Measurements from ENCODE around the gene DMPK.
A peak's percentile ranks its signal among the peaks of the same experiment; 100 is the strongest.

Gene DMPK

DNA sequence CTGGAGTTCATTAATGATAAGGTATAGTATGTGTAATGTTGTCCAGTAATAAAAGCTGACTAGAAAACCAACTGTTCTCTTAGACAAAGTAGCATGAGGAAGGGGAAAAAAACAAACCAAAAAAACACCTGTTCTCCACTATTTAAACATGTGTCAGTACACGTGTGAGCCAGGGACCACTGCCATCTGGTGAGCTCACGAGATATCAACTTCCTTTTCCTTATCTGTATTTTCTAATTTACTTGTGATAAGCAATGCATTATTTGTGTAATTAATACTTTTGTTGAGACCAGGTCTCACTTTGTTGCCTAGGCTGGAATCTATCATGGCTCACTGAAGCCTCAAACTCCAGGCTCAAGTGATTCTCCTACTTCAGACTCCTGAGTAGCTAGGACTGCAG, 8.9 kb downstream of the DMPK start:
- no peak for TF ChIP-seq CTCF (IDR thresholded peaks at IDR 0.05; ENCODE audit: insufficient read depth, low read depth, low read length, missing control alignments)
- no peak for DNase-seq (ENCODE audit: low read depth)
- no peak overlapping the region for H3K4me3 ChIP-seq (ENCODE audit: low read depth, low read length)

DNA sequence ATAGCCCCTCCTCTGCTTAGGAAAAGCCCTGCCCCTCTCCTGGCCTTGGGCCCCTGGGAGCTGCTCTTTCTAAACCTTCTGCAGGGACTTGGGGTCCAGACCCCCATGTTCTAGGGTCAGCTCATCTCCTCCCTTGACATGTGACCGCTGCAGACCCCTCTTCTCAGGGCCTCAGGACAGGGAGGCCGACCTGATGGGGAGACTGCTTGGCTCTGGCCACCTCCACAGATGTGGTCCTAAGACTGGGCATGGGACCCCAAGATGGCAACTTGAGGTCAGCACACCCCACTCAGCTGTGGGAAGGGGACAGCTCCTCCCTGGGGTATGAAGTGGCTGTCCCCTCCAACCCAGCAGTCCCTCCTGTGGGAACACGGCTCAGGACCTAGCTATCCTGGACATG, 9.4 kb downstream of the DMPK start:
- no peak overlapping the region for H3K4me3 ChIP-seq (ENCODE audit: low read depth, low read length)
- TF ChIP-seq CTCF (IDR thresholded peaks at IDR 0.05; ENCODE audit: insufficient read depth, low read depth, low read length, missing control alignments): no peak
- DNase-seq (ENCODE audit: low read depth): no peak

GRCh38 chr19:45772130-45772840, 10.0 kb downstream of the DMPK start:
- no peak overlapping the region for H3K4me3 ChIP-seq (ENCODE audit: low read depth, low read length)
- no peak for DNase-seq (ENCODE audit: low read depth)
- TF ChIP-seq CTCF (IDR thresholded peaks at IDR 0.05; ENCODE audit: insufficient read depth, low read depth, low read length, missing control alignments): no peak

DNA sequence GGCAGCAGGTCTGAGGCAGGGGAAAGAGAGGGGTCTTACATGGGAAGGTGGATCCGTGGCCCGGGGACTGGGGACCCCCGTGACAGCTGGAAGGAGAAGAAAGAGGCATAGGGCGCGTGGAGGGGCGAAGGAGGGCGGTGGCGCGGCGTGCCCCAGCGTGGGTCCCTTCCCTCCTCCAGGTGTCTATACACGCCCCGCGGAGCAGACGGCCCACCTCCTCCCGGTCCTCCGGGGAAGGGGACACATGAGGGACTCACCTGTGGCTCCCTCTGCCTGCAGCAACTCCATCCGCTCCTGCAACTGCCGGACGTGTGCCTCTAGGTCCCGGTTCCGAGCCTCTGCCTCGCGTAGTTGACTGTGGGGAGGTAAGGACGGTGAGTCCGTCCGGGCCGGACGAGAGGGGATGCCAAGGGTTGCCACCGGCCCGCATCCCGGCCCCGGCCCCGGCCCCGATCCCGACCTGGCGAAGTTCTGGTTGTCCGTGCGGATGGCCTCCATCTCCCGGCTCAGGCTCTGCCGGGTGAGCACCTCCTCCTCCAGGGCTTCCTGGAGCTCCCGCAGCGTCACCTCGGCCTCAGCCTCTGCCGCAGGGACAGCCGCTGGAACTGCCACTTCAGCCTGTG, 10.9 kb downstream of the DMPK start:
- H3K4me3 ChIP-seq (ENCODE audit: low read depth, low read length): no peak overlapping the region
- DNase-seq (ENCODE audit: low read depth): no peak
- TF ChIP-seq CTCF (IDR thresholded peaks at IDR 0.05; ENCODE audit: insufficient read depth, low read depth, low read length, missing control alignments): no peak

DNA sequence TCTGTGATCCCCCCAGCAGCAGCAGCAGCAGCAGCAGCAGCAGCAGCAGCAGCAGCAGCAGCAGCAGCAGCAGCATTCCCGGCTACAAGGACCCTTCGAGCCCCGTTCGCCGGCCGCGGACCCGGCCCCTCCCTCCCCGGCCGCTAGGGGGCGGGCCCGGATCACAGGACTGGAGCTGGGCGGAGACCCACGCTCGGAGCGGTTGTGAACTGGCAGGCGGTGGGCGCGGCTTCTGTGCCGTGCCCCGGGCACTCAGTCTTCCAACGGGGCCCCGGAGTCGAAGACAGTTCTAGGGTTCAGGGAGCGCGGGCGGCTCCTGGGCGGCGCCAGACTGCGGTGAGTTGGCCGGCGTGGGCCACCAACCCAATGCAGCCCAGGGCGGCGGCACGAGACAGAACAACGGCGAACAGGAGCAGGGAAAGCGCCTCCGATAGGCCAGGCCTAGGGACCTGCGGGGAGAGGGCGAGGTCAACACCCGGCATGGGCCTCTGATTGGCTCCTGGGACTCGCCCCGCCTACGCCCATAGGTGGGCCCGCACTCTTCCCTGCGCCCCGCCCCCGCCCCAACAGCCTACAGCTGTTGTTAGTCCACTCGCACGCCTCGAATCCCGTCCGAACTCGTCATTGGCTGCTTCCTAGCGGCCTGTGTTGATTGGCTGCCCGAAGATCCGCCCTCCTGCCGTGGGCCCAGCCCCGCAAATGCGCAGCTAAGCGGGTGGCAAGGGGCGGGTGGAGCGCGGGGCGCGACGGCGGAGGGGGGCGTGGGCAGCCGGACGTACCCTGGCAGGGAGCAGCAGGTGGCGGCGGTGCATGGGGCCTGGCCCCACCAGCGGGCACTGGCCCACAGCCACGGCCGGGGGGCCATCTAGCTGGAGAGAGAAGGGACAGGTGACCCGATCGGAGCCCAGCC, 11.8 kb downstream of the DMPK start:
- TF ChIP-seq CTCF (IDR thresholded peaks at IDR 0.05; ENCODE audit: insufficient read depth, low read depth, low read length, missing control alignments): peak; percentile 87
- DNase-seq (ENCODE audit: low read depth): peak; percentile 99
- peak overlapping the region; percentile 62 for H3K4me3 ChIP-seq (ENCODE audit: low read depth, low read length)

- H3K4me3 ChIP-seq (ENCODE audit: low read depth, low read length): peak overlapping the region; percentile 62
- DNase-seq (ENCODE audit: low read depth): peak; percentile 72
- TF ChIP-seq CTCF (IDR thresholded peaks at IDR 0.05; ENCODE audit: insufficient read depth, low read depth, low read length, missing control alignments): no peak
Observed at GRCh38 chr19:45769821-45770191, 12.5 kb downstream of the DMPK start.

Data from GM12865 (cell line).